Loucy (cell line): ENCODE data around the gene CARD9.

ENCODE experiments used
- CTCF ChIP-seq: fragments of 200-600 bp; sonication (generic); conservative IDR thresholded peaks from 2 replicates; pipeline ENCODE4 v1.5.1; 2014; ENCODE audit warnings: mild to moderate bottlenecking, antibody characterized with exemption, low read length
- EZH2phosphoT487 ChIP-seq: fragments of 200-600 bp; IDR thresholded peaks from 2 replicates; pipeline ENCODE4 v1.6.1; 2018; ENCODE audit warnings: antibody characterized with exemption, mild to moderate bottlenecking, moderate library complexity, borderline replicate concordance

DNA sequence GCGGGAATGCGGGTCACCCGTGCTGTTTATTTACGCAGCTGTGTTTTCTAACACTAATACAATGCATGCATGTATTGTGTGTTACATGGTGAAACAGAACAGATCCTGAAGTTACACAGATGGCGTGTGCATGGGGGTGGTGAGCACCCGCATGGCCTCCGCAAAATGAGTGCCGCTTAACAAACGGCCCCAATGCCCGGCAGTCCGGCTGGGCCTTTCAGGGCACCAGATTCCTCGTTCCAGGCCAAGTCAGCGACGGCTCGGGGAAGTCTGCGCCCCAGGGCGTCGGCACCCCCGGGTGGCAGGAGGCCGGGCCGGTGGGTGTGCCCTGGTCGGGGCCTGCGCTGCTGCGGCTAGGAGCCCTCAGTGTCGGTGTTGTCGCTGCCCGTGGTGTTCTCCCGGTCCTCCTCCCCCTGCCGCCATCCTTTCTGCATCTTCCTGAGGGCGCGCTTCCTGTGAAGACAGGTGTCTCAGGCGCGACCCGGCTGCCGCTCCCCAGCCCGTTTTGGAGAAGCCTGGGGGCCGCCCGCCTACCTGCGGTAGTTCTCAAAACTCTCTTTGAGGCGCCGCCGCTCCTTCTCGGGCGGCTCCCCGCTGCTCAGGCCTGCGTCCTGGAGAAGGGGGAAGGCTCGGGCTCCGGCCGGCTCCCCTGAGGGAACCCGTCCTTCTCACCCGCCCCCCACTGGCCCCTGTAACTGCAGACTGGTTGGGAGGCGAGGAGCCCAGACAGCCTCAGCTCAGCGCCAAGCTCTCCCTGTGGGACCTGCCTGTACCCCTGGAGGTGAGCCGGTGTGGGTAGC, 9.3 kb downstream of the CARD9 start:
- TF ChIP-seq CTCF = no peak
- no peak for TF ChIP-seq EZH2phosphoT487
